ENCODE data around the gene FLII. TPM values are rescaled to one million over a fixed set of nuclear protein-coding genes. Genes with fewer than 3 reads are reported as not detected.
A peak's percentile ranks its signal among the peaks of the same experiment; 100 is the strongest.

Gene FLII
- total RNA-seq, 4 donors from 2014 or later: 93.0 to 307 (median 144) TPM

DNA sequence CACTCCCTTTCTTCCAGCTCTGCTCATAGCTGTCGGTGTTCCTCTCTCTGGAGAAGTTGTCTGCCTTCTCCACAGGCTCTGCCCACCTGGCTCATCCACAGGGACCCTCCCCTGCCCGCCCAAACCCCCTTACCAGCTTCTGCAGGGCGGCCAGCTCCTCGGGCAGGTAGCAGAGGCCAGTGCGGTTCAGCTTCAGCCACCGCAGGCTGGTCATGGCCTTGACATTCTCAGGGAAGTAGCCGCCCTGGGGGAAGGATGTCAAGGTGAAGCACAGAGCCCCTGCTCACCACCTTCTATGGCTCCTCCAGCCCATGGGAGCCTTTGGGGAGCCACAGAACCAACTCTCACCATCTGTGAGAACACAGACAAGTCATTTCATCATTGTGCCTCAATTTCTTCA is 1.8 kb downstream of the FLII start:
- no peak for DNase-seq
- Histone ChIP-seq H3K27me3 (no peaks in the 10 kb centered on the region), H3K9me3 (no peaks in the 10 kb centered on the region), H3K27ac (peak overlapping the region in 1 of 2 donors; percentile 82), H3K36me3 (no peaks in the 10 kb centered on the region), H3K4me1 (peaks cover 0 to 25% of the 10 kb centered on the region in 2 donors), H3K4me3 (no peak overlapping the region)
- TF ChIP-seq, protein P1, sequence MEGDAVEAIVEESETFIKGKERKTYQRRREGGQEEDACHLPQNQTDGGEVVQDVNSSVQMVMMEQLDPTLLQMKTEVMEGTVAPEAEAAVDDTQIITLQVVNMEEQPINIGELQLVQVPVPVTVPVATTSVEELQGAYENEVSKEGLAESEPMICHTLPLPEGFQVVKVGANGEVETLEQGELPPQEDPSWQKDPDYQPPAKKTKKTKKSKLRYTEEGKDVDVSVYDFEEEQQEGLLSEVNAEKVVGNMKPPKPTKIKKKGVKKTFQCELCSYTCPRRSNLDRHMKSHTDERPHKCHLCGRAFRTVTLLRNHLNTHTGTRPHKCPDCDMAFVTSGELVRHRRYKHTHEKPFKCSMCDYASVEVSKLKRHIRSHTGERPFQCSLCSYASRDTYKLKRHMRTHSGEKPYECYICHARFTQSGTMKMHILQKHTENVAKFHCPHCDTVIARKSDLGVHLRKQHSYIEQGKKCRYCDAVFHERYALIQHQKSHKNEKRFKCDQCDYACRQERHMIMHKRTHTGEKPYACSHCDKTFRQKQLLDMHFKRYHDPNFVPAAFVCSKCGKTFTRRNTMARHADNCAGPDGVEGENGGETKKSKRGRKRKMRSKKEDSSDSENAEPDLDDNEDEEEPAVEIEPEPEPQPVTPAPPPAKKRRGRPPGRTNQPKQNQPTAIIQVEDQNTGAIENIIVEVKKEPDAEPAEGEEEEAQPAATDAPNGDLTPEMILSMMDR (IDR thresholded peaks at IDR 0.05): no peak
- TF ChIP-seq POLR2A (IDR thresholded peaks at IDR 0.05): no peak
- intact Hi-C loops (cut with DNase I; ENCODE audit: low total_unique reads): no loop called here

DNA sequence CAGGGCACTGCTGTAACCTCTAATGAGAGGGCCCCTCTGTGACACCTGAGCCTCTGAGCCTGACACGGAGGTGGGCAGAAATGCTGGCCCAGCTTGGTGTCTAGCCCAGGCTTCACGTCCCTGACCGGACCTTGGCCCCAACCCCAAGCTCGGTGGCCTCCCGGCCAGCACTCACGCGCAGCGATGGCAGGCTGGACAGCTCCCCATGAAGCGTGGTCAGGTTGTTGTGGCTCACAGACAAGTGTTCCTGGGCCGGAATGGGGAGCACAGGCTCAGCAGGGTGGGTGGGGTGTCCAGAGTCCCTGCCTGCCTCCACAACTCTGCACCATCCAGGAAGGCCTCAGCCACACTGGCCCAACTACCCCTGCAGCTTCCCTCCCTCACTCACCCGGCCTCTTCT is 2.2 kb downstream of the FLII start:
- Histone ChIP-seq H3K27me3 (no peaks in the 10 kb centered on the region), H3K36me3 (no peaks in the 10 kb centered on the region), H3K9me3 (no peaks in the 10 kb centered on the region), H3K4me1 (peaks cover 0 to 20% of the 10 kb centered on the region in 2 donors), H3K4me3 (no peak overlapping the region), H3K27ac (no peak overlapping the region)
- no peak for DNase-seq
- intact Hi-C loops (cut with DNase I; ENCODE audit: low total_unique reads): no loop called here
- TF ChIP-seq, protein P1 (IDR thresholded peaks at IDR 0.05): no peak
- no peak for TF ChIP-seq POLR2A (IDR thresholded peaks at IDR 0.05)

DNA sequence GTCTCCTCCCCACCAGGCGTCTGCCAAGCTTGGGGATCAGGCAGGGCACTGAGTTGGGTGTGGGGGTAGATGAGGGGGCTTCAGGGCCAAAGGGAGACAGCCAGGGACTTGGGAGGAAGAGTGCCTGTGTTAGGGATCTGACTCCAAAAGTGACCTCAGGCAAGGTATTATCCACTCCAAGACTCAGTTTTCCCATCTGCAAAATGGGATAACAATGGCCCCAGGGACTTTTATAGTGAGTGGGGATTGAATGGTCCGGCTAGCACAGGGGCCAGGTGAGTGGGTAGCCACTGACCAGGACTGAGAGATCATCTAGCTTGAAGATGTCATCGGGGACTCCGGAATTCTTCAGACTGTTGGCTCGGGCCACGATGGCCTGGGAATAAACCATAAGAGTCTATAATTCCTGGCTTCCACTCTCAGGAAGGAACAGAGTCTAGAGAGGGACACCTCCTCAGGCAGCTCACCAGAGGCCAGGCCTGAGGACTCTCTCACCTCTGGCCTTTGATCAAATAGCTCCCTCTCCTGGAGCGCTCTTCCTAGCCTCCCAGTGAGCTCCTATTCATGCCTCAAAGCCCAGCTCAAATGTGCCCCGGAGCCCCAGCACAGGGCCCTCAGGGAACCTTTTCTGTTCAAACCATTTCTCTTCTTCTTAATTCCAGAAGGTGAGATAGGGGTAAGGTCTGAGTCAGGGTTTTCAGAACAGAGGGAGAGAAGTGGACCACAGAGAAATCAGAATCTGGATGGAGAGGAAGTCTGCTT is 3.5 kb downstream of the FLII start:
- Histone ChIP-seq H3K4me1 (peaks cover 0 to 17% of the 10 kb centered on the region in 2 donors), H3K27ac (no peak overlapping the region), H3K4me3 (no peak overlapping the region), H3K36me3 (no peaks in the 10 kb centered on the region), H3K27me3 (no peaks in the 10 kb centered on the region), H3K9me3 (no peaks in the 10 kb centered on the region)
- no peak for DNase-seq
- TF ChIP-seq POLR2A (IDR thresholded peaks at IDR 0.05): no peak
- TF ChIP-seq, protein P1 (IDR thresholded peaks at IDR 0.05): no peak
- intact Hi-C loops (cut with DNase I; ENCODE audit: low total_unique reads): no loop called here

DNA sequence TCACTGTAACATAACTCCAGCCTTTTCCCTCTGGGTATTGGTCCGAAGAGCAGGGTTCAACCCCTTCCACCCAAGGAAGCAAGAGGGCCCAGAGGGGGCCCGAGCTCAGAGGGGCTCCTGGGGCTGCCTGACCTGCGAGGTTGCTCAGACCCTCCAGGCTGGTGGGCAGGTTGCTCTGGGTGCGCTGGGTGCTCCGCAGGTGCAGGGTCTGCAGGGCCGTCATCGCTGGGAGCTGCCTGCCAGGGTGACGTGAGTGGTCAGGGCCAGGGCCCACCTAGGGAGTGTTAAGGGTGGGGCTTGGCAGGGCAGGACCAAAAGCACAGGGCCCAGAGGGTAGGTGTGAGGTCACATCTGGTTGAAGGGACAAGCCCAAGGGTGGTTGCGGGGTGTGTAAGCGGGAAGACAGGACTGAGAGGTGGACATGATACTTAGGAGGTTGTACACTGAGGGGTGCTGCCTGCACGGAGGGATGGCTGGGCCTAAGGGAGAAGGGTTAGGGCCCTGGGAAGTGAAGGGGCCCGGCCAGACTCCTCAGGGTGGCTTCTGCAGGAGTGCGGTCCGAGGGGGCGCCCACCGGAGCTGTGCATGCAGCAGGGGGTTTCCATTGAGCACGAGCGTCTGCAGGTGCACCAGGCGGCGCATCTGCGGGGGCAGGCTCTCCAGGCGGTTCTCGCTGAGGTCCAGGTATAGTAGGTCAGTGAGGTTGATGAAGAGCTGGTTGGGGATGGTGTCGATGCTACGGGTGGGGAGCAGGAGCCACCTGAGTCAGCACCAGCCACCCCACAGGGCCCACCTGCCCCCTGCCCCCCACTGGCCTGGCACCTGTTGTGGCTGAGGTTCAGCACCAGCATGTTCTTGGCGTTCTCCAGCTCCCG is 4.4 kb downstream of the FLII start:
- Histone ChIP-seq H3K36me3 (no peaks in the 10 kb centered on the region), H3K27me3 (no peaks in the 10 kb centered on the region), H3K4me1 (peaks cover 0 to 14% of the 10 kb centered on the region in 2 donors), H3K9me3 (no peaks in the 10 kb centered on the region), H3K4me3 (no peak overlapping the region), H3K27ac (no peak overlapping the region)
- no peak for DNase-seq
- intact Hi-C loops (cut with DNase I; ENCODE audit: low total_unique reads): no loop called here
- TF ChIP-seq, protein P1 (IDR thresholded peaks at IDR 0.05): no peak
- no peak for TF ChIP-seq POLR2A (IDR thresholded peaks at IDR 0.05)
